ENCODE data around the gene ATG4C. TPM values are rescaled to one million over a fixed set of nuclear protein-coding genes. Genes with fewer than 3 reads are reported as not detected.

The ATG4C gene
- total RNA-seq, 2 donors from 2014 or later = 9.9 to 21.1 TPM

DNA sequence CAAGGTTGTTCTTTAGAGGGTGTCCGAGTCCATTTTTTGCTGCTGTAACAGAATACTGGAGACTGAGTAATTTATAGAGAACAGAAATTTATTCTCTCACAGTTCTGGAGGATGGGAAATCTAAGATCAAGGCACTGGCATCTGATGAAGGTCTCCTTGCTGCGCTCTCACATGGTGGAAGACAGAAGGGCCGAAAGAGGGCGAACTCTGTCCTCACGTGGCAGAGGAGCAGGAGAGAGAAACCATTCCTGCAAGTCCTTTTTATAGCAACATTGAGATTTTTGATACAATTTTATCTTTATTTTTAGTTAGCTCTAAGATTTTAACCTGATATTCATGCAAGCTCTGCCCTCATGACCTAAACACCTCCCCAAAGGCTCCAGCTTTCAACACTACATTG is 48.3 kb downstream of the ATG4C start:
- H3K4me1 ChIP-seq (ENCODE audit: control insufficient read depth in 1 of 2, low read depth in 2 of 2) = no peaks in the 10 kb centered on the region
- DNase-seq (ENCODE audit: low spot score) = no peak
- TF ChIP-seq, protein P1, sequence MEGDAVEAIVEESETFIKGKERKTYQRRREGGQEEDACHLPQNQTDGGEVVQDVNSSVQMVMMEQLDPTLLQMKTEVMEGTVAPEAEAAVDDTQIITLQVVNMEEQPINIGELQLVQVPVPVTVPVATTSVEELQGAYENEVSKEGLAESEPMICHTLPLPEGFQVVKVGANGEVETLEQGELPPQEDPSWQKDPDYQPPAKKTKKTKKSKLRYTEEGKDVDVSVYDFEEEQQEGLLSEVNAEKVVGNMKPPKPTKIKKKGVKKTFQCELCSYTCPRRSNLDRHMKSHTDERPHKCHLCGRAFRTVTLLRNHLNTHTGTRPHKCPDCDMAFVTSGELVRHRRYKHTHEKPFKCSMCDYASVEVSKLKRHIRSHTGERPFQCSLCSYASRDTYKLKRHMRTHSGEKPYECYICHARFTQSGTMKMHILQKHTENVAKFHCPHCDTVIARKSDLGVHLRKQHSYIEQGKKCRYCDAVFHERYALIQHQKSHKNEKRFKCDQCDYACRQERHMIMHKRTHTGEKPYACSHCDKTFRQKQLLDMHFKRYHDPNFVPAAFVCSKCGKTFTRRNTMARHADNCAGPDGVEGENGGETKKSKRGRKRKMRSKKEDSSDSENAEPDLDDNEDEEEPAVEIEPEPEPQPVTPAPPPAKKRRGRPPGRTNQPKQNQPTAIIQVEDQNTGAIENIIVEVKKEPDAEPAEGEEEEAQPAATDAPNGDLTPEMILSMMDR (IDR thresholded peaks at IDR 0.05) = no peak
- no peak overlapping the region for H3K4me3 ChIP-seq
- H3K36me3 ChIP-seq = peaks cover 7% of the 10 kb centered on the region
- no peak overlapping the region for H3K27ac ChIP-seq
- no peaks in the 10 kb centered on the region for H3K27me3 ChIP-seq (replicated peaks; ENCODE audit: insufficient read depth)
- no peak for ATAC-seq (ENCODE audit: insufficient number of reproducible peaks, low FRiP score, low read depth)
- no peaks in the 10 kb centered on the region for H3K9me3 ChIP-seq

DNA sequence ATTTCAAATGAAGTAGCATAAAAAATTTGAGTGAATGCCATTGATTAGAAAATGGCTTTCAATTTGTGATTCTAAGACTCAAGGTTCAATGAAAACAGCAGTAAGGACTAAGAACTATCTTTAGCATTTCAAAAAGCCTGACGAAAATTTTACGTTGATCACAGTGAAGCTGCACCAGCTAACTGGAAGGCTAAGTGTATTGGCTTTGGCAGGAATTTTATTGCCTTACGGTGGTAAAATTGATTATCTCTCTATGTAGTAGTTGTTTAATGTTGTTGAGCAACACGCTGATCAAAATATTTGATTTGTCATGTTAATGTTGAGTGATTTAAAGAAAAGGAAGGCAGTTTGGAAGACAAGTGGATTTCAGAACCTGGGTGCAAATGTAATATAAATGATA is 49.6 kb downstream of the ATG4C start:
- Histone ChIP-seq H3K9me3 (no peaks in the 10 kb centered on the region), H3K4me1 (ENCODE audit: control insufficient read depth in 1 of 2, low read depth in 2 of 2) (no peaks in the 10 kb centered on the region), H3K27ac (no peak overlapping the region), H3K36me3 (peaks cover 7% of the 10 kb centered on the region), H3K27me3 (replicated peaks; ENCODE audit: insufficient read depth) (no peaks in the 10 kb centered on the region), H3K4me3 (no peak overlapping the region)
- ATAC-seq (ENCODE audit: insufficient number of reproducible peaks, low FRiP score, low read depth) (no peak), DNase-seq (ENCODE audit: low spot score) (no peak)
- TF ChIP-seq, protein P1 (IDR thresholded peaks at IDR 0.05) = no peak

DNA sequence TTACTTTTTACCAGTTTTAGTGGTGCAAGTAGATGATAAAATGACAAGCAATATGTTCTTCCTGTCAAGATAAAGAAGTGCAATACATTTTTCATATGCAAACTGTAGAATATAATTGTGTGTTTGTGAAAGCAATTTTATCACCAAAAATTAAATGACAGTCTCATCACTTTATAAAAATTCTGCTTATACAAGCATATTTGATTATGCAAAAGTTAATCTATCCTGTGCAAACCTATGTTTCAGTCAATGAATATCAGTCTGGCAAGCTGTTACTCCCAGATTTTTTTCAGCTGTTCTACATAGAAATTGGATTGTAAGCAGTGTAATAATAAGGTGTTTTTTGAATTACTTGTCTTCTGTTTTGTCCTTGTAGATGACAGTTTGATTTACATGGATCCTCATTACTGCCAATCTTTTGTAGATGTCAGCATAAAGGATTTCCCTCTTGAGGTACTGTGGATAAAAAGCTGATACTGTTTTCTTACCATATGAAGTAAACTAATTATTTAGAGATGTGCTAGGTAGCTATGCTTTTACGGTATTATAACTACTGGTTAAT is 50.5 kb downstream of the ATG4C start:
- H3K9me3 ChIP-seq = no peaks in the 10 kb centered on the region
- TF ChIP-seq, protein P1 (IDR thresholded peaks at IDR 0.05) = no peak
- no peak overlapping the region for H3K27ac ChIP-seq
- DNase-seq (ENCODE audit: low spot score) = no peak
- H3K4me1 ChIP-seq (ENCODE audit: control insufficient read depth in 1 of 2, low read depth in 2 of 2) = no peaks in the 10 kb centered on the region
- no peak overlapping the region for H3K4me3 ChIP-seq
- no peak for ATAC-seq (ENCODE audit: insufficient number of reproducible peaks, low FRiP score, low read depth)
- H3K36me3 ChIP-seq = peaks cover 7% of the 10 kb centered on the region
- no peaks in the 10 kb centered on the region for H3K27me3 ChIP-seq (replicated peaks; ENCODE audit: insufficient read depth)

DNA sequence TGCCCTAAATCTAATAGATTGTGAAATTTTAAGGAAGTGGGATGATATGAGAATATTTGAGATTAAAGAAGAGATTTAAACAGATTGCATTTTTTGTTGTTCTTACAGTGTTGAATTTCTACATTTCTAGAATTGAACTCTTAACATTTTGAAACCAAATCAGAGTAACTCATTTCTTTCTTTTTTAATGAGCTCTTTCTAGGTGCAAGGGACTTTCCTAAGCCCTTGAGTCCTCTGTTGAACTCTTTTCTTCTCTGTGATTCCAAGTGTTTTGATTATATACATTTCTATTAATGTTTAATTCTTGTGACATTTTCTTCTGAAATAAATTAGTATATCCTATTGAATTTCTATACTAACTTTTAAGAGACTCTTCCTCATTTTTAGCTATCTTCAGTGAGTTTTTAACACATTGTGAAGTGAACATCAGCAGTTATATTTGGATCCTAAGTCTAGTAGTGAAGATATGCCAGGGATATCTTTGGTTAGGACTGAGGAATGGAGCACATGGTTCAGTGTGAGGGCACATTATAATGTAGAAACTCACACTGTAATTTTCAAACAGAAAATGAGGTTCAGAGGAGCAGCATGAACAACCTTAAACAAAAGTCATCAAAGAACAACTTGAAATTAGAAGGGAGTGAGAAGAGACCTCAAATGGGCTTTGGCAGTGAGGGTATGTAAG is 53.1 kb downstream of the ATG4C start:
- no peak for ATAC-seq (ENCODE audit: insufficient number of reproducible peaks, low FRiP score, low read depth)
- Histone ChIP-seq H3K27ac (no peak overlapping the region), H3K9me3 (no peaks in the 10 kb centered on the region), H3K27me3 (replicated peaks; ENCODE audit: insufficient read depth) (no peaks in the 10 kb centered on the region), H3K4me3 (no peak overlapping the region), H3K36me3 (peaks cover 7% of the 10 kb centered on the region), H3K4me1 (ENCODE audit: control insufficient read depth in 1 of 2, low read depth in 2 of 2) (no peaks in the 10 kb centered on the region)
- DNase-seq (ENCODE audit: low spot score) = no peak
- TF ChIP-seq, protein P1 (IDR thresholded peaks at IDR 0.05) = no peak

DNA sequence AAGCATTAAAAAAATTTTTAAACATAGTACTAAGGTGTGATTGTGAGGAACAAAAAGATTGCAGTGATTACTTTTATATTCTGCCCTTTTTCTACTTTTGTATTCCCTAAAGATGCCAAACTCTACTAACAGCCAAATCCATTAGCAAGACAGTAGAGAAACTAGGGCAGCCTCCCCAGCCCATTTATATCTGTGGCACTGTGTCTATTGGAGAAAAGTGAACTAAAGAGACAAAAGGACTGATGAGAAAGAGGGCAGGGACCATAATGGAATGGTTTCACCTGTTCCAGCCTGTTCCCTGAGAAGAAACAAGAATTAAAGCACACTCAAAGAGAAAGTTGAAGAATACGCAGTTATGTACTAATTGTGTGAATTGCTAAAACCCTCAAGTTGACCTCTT is 56.6 kb downstream of the ATG4C start:
- ATAC-seq (ENCODE audit: insufficient number of reproducible peaks, low FRiP score, low read depth) (no peak), DNase-seq (ENCODE audit: low spot score) (no peak)
- TF ChIP-seq, protein P1 (IDR thresholded peaks at IDR 0.05) = no peak
- Histone ChIP-seq H3K4me3 (no peak overlapping the region), H3K36me3 (no peaks in the 10 kb centered on the region), H3K9me3 (no peaks in the 10 kb centered on the region), H3K27me3 (replicated peaks; ENCODE audit: insufficient read depth) (no peaks in the 10 kb centered on the region), H3K4me1 (ENCODE audit: control insufficient read depth in 1 of 2, low read depth in 2 of 2) (no peaks in the 10 kb centered on the region), H3K27ac (no peak overlapping the region)

All from thoracic aorta (tissue), 2 donors.